H9 (cell line): ENCODE data around the gene LRRC28. TPM values are rescaled to one million over a fixed set of nuclear protein-coding genes. Genes with fewer than 3 reads are reported as not detected.
A peak's percentile ranks its signal among the peaks of the same experiment; 100 is the strongest.

Experiments used
- DNase-seq: peaks from one replicate; pipeline ENCODE4 v3.0.0-alpha.2; 2017
- H2AFZ ChIP-seq: one replicate; pipeline ENCODE4 v1.6.1; 2013; ENCODE audit warnings: mild to moderate bottlenecking, low read length, control low read depth, moderate library complexity
- H2AK5ac ChIP-seq: 2 replicates; pipeline ENCODE4 v1.6.1; 2013; ENCODE audit warnings: low read length, control low read depth, mixed read lengths; ENCODE audit not compliant: insufficient read length
- H2BK120ac ChIP-seq: one replicate; pipeline ENCODE4 v1.6.1; 2013; ENCODE audit warnings: low read depth, mild to moderate bottlenecking, low read length, control low read depth, inconsistent platforms; ENCODE audit not compliant: poor library complexity, severe bottlenecking
- H2BK12ac ChIP-seq: 2 replicates; pipeline ENCODE4 v1.6.1; 2013; ENCODE audit warnings: low read length, control low read depth, mixed read lengths, low read depth; ENCODE audit not compliant: insufficient read length
- H2BK15ac ChIP-seq: 2 replicates; pipeline ENCODE4 v1.6.1; 2013; ENCODE audit warnings: low read depth, low read length, control low read depth
- H2BK20ac ChIP-seq: one replicate; pipeline ENCODE4 v1.6.1; 2013; ENCODE audit warnings: low read depth, mild to moderate bottlenecking, low read length, control low read depth, inconsistent platforms; ENCODE audit not compliant: poor library complexity, severe bottlenecking
- H2BK5ac ChIP-seq: 2 replicates; pipeline ENCODE4 v1.6.1; 2013; ENCODE audit warnings: low read length, control low read depth, mixed read lengths; ENCODE audit not compliant: insufficient read length
- H3K14ac ChIP-seq: 2 replicates; pipeline ENCODE4 v1.6.1; 2013; ENCODE audit warnings: low read length, control low read depth; ENCODE audit not compliant: insufficient read depth
- H3K18ac ChIP-seq: 2 replicates; pipeline ENCODE4 v1.6.1; 2013; ENCODE audit warnings: low read depth, mild to moderate bottlenecking, mixed read lengths, low read length, control low read depth; ENCODE audit not compliant: insufficient read length
- H3K23ac ChIP-seq: 2 replicates; pipeline ENCODE4 v1.6.1; 2013; ENCODE audit warnings: low read length, control low read depth, mixed read lengths, low read depth; ENCODE audit not compliant: insufficient read length
- H3K23me2 ChIP-seq: 2 replicates; pipeline ENCODE4 v1.6.1; 2013; ENCODE audit warnings: low read depth, mild to moderate bottlenecking, mixed read lengths, low read length, control low read depth; ENCODE audit not compliant: insufficient read length, poor library complexity, severe bottlenecking
- H3K27ac ChIP-seq: 2 replicates; pipeline ENCODE4 v1.5.1; 2013; ENCODE audit warnings: low read length, control low read depth, mixed read lengths, low read depth; ENCODE audit not compliant: insufficient read length
- H3K27me3 ChIP-seq: 2 replicates; pipeline ENCODE4 v1.6.1; 2013; ENCODE audit warnings: low read length, control low read depth, inconsistent platforms; ENCODE audit not compliant: insufficient read depth
- H3K4ac ChIP-seq: 2 replicates; pipeline ENCODE4 v1.6.1; 2013; ENCODE audit warnings: low read depth, mild to moderate bottlenecking, control low read depth, inconsistent platforms, low read length, moderate library complexity
- H3K4me1 ChIP-seq: 2 replicates; pipeline ENCODE4 v1.6.1; 2013; ENCODE audit warnings: low read length, control low read depth, inconsistent platforms; ENCODE audit not compliant: insufficient read depth
- H3K4me2 ChIP-seq: 2 replicates; pipeline ENCODE4 v1.6.1; 2013; ENCODE audit warnings: low read length, control low read depth, mixed read lengths; ENCODE audit not compliant: insufficient read length, insufficient read depth
- H3K56ac ChIP-seq: 2 replicates; pipeline ENCODE4 v1.6.1; 2013; ENCODE audit warnings: low read depth, mild to moderate bottlenecking, mixed read lengths, low read length, control low read depth; ENCODE audit not compliant: insufficient read length
- H3K79me1 ChIP-seq: 2 replicates; pipeline ENCODE4 v1.6.1; 2013; ENCODE audit warnings: low read depth, mild to moderate bottlenecking, moderate library complexity, low read length, control low read depth, inconsistent platforms; ENCODE audit not compliant: insufficient read depth, poor library complexity, severe bottlenecking
- H3K79me2 ChIP-seq: 2 replicates; pipeline ENCODE4 v1.6.1; 2013; ENCODE audit warnings: low read length, control low read depth, inconsistent platforms; ENCODE audit not compliant: insufficient read depth
- H3K9ac ChIP-seq: 2 replicates; pipeline ENCODE4 v1.6.1; 2013; ENCODE audit warnings: low read length, control low read depth, mixed read lengths; ENCODE audit not compliant: insufficient read length; ENCODE audit errors: extremely low read depth
- H3K9me3 ChIP-seq: one replicate; pipeline ENCODE4 v1.6.1; 2013; ENCODE audit warnings: low read depth, low read length, inconsistent platforms; ENCODE audit not compliant: control insufficient read depth
- H3T11ph ChIP-seq: one replicate; pipeline ENCODE4 v1.6.1; 2013; ENCODE audit warnings: mild to moderate bottlenecking, low read length, control low read depth, inconsistent platforms
- H4K20me1 ChIP-seq: one replicate; pipeline ENCODE4 v1.6.1; 2013; ENCODE audit not compliant: control insufficient read depth, insufficient read length, insufficient read depth
- H4K5ac ChIP-seq: 2 replicates; pipeline ENCODE4 v1.6.1; 2013; ENCODE audit warnings: low read depth, mild to moderate bottlenecking, mixed read lengths, low read length, control low read depth; ENCODE audit not compliant: insufficient read length
- H4K8ac ChIP-seq: replicated peaks from 2 replicates; pipeline ENCODE4 v1.6.1; 2013; ENCODE audit warnings: low read length, control low read depth, mixed read lengths, low read depth; ENCODE audit not compliant: insufficient read length
- H4K91ac ChIP-seq: 2 replicates; pipeline ENCODE4 v1.6.1; 2013; ENCODE audit warnings: low read depth, mild to moderate bottlenecking, moderate library complexity, mixed read lengths, low read length, control low read depth; ENCODE audit not compliant: insufficient read length
- H3K27ac Mint-ChIP-seq, 3 experiments: 2 replicates in 2 of 3; 3 replicates in 1 of 3; pipeline ENCODE4 v1.8.0; 2020 to 2021; ENCODE audit warnings: mixed read lengths in 3 of 3, mild to moderate bottlenecking in 1 of 3, moderate library complexity in 1 of 3
- H3K27me3 Mint-ChIP-seq: 2 replicates; pipeline ENCODE4 v1.8.0; 2021; ENCODE audit warnings: low read depth, mild to moderate bottlenecking, moderate library complexity, mixed read lengths
- H3K36me3 Mint-ChIP-seq, 3 experiments: 2 replicates in 2 of 3; 3 replicates in 1 of 3; pipeline ENCODE4 v1.8.0; 2020 to 2021; ENCODE audit warnings: low read depth in 3 of 3, mixed read lengths in 3 of 3; ENCODE audit not compliant: insufficient read depth in 1 of 3
- H3K4me1 Mint-ChIP-seq, 2 experiments: 2 replicates each; pipeline ENCODE4 v1.8.0; 2020; ENCODE audit warnings: mixed read lengths in 2 of 2
- H3K4me3 Mint-ChIP-seq, 2 experiments: 2 replicates in 1 of 2; 3 replicates in 1 of 2; pipeline ENCODE4 v1.8.0; 2020 to 2021; ENCODE audit warnings: mild to moderate bottlenecking in 2 of 2, mixed read lengths in 2 of 2, moderate library complexity in 1 of 2
- H3K9me3 Mint-ChIP-seq, 2 experiments: 2 replicates in 1 of 2; 3 replicates in 1 of 2; pipeline ENCODE4 v1.8.0; 2020; ENCODE audit warnings: mild to moderate bottlenecking in 2 of 2, mixed read lengths in 2 of 2, moderate library complexity in 1 of 2
- CTCF ChIP-seq: fragments of 200-600 bp; sonication (generic); conservative IDR thresholded peaks from 3 replicates; pipeline ENCODE4 v1.8.0; 2021; ENCODE audit warnings: antibody characterized with exemption, mild to moderate bottlenecking
- WGBS: extraction: QIAGEN DNeasy Blood & Tissue Kit; methylation state at CpG from one replicate; pipeline ENCODE4 v1.1.7; 2013; ENCODE audit warnings: missing lambda C conversion rate, low lambda C conversion rate, mixed read lengths; ENCODE audit not compliant: insufficient read length; ENCODE audit errors: extremely low coverage; 5-methylcytosine and 5-hydroxymethylcytosine counted together
- total RNA-seq: library from RNA; stranded (reverse); gene quantifications from 2 replicates; pipeline ENCODE4 v1.2.1, GENCODE V29; 2021

LRRC28 gene
- total RNA-seq, 1 experiment from 2014 or later, result 17.6 TPM

- Histone ChIP-seq H2BK15ac (no peak overlapping the region), H3K4me2 (no peak overlapping the region), H3K9ac (no peak overlapping the region), H4K5ac (no peak overlapping the region), H3K27me3 (no peaks in the 10 kb centered on the region), H3K18ac (no peak overlapping the region), H3T11ph (no peak overlapping the region), H3K4ac (no peak overlapping the region), H3K23ac (no peak overlapping the region), H3K9me3 (no peaks in the 10 kb centered on the region), H3K79me1 (no peaks in the 10 kb centered on the region), H4K91ac (no peak overlapping the region), H2AK5ac (no peak overlapping the region), H4K8ac (peak overlapping the region; percentile 49), H2BK20ac (no peak overlapping the region), H3K23me2 (no peaks in the 10 kb centered on the region), H2BK12ac (no peak overlapping the region), H4K20me1 (no peaks in the 10 kb centered on the region), H2AFZ (no peak overlapping the region), H3K14ac (no peak overlapping the region; the same call in 1 of the 2 replicates), H2BK120ac (no peak overlapping the region), H3K79me2 (no peaks in the 10 kb centered on the region), H3K27ac (no peak overlapping the region), H3K56ac (no peak overlapping the region), H3K4me1 (no peaks in the 10 kb centered on the region), H2BK5ac (no peak overlapping the region)
- Mint-ChIP-seq H3K36me3 (no peaks in the 10 kb centered on the region), H3K4me1 (no peaks in the 10 kb centered on the region; a peak in 1 of 4 replicates), H3K27ac (no peak overlapping the region; a peak in 2 of 7 replicates), H3K9me3 (no peaks in the 10 kb centered on the region; a peak in 1 of 5 replicates), H3K27me3 (no peaks in the 10 kb centered on the region), H3K4me3 (no peak overlapping the region)
- WGBS, result no CpG with 5 or more reads among the region's 4 CpGs
- peak; percentile 27 for DNase-seq
- no peak for TF ChIP-seq CTCF
These were observed 159.2 kb downstream of the LRRC28 start for GRCh38 chr15:99410477-99410876.
